K562 (cell line): ENCODE measurements around the gene HMG20B. TPM values are rescaled to one million over a fixed set of nuclear protein-coding genes. Genes with fewer than 3 reads are reported as not detected.

Experiments used
- BHLHE40 ChIP-seq: IDR thresholded peaks from 2 replicates; pipeline ENCODE4 v1.6.1; 2011; ENCODE audit warnings: low read length, improper control_type of control experiment
- CBX1 ChIP-seq: sonication (generic); IDR thresholded peaks from 2 replicates; pipeline ENCODE4 v1.6.1; 2016; ENCODE audit warnings: antibody characterized with exemption, low read depth, mild to moderate bottlenecking
- CHD1 ChIP-seq: fragments of 200-600 bp; sonication (generic); IDR thresholded peaks from one replicate; pipeline ENCODE4 v1.6.1; 2012; ENCODE audit warnings: mild to moderate bottlenecking, moderate library complexity, low read length, inconsistent platforms
- EWSR1 ChIP-seq: fragments of 450-650 bp; IDR thresholded peaks from 2 replicates; pipeline ENCODE4 v1.6.1; 2018; ENCODE audit warnings: borderline replicate concordance, mild to moderate bottlenecking, low read depth, moderate library complexity; ENCODE audit not compliant: partially characterized antibody
- GATA2 ChIP-seq: sonication (generic); formaldehyde crosslinking; IDR thresholded peaks from 2 replicates; pipeline ENCODE4 v1.4.0; 2020; ENCODE audit warnings: mild to moderate bottlenecking, missing genetic modification reagents
- MTA1 ChIP-seq: fragments of 450-650 bp; IDR thresholded peaks from 2 replicates; pipeline ENCODE4 v1.6.1; 2017; ENCODE audit warnings: borderline replicate concordance
- POLR2AphosphoS5 ChIP-seq: IDR thresholded peaks from 2 replicates; pipeline ENCODE4 v1.6.1; 2011; ENCODE audit warnings: mild to moderate bottlenecking, low read depth, low read length, moderate library complexity; ENCODE audit not compliant: control insufficient read depth, insufficient read depth
- PRMT5 ChIP-seq: sonication (generic); formaldehyde crosslinking; IDR thresholded peaks from 2 replicates; pipeline ENCODE4 v1.5.0; 2020; ENCODE audit warnings: missing genetic modification reagents
- RBBP5 ChIP-seq: fragments of 200-600 bp; sonication (generic); IDR thresholded peaks from 2 replicates; pipeline ENCODE4 v1.6.1; 2012; ENCODE audit warnings: borderline replicate concordance, mild to moderate bottlenecking, low read length, control low read depth, inconsistent platforms; ENCODE audit not compliant: insufficient read depth, poor library complexity, severe bottlenecking
- TCFL5 ChIP-seq: fragments of 250-450 bp; sonication (Bioruptor Pico); conservative IDR thresholded peaks from 2 replicates; pipeline ENCODE4 v1.6.1; 2021; ENCODE audit warnings: mild to moderate bottlenecking, moderate library complexity, matching md5 sums
- ZNF121 ChIP-seq: sonication (generic); formaldehyde crosslinking; conservative IDR thresholded peaks from 2 replicates; pipeline ENCODE4 v1.8.0; 2022; ENCODE audit warnings: missing genetic modification reagents
- ZNF3 ChIP-seq: fragments of 250-450 bp; sonication (Bioruptor Pico); IDR thresholded peaks from 2 replicates; pipeline ENCODE4 v1.5.0; 2021; ENCODE audit warnings: mild to moderate bottlenecking, moderate library complexity
- ZNF384 ChIP-seq: IDR thresholded peaks from 2 replicates; pipeline ENCODE4 v1.6.1; 2012; ENCODE audit warnings: low read depth, low read length, improper control_type of control experiment
- polyA plus RNA-seq, 8 experiments: library from polyadenylated mRNA; depleted of rRNA in 4 of 8; stranded (reverse) in 5 of 8; unstranded in 3 of 8; fragments of >200 nt; fragmentation: Nextera tagmentation in 2 of 8; fragmentation: Illumina TruSeq in 1 of 8; extraction: Ambion mirVana in 2 of 8; extraction: Trizol in 1 of 8; gene quantifications; 2 replicates each; pipeline versions ENCODE4 v1.2.1 to v1.2.3, GENCODE V29; 2011 to 2014; ENCODE audit warnings: inconsistent platforms in 1 of 8, missing spikeins in 1 of 8
- total RNA-seq, 7 experiments: library from RNA; depleted of rRNA in 6 of 7; stranded (reverse); fragments of >200 nt in 6 of 7; fragmentation: Illumina TruSeq in 2 of 7; extraction: Trizol in 2 of 7; gene quantifications; 2 replicates each; pipeline versions ENCODE4 v1.2.1 to v1.2.3, GENCODE V29; 2011 to 2021; ENCODE audit warnings: low replicate concordance in 1 of 7
- TF ChIP-seq, protein P1 (sequence below): fragments of 450-650 bp; formaldehyde crosslinking; IDR thresholded peaks from 2 replicates; pipeline ENCODE4 v1.4.0; 2022; ENCODE audit warnings: missing genetic modification characterization
- TF ChIP-seq, protein P2 (sequence below): sonication (generic); formaldehyde crosslinking; IDR thresholded peaks from 2 replicates; pipeline ENCODE4 v1.9.0; 2022; ENCODE audit warnings: mild to moderate bottlenecking, missing genetic modification reagents
- TF ChIP-seq, protein P3 (sequence below): sonication (generic); formaldehyde crosslinking; IDR thresholded peaks from 2 replicates; pipeline ENCODE4 v1.8.1; 2023; ENCODE audit warnings: mild to moderate bottlenecking, missing genetic modification reagents, moderate library complexity

HMG20B gene
- total and polyA plus RNA-seq, 9 of the 15 experiments (the other 6 are each of a cell fraction or from before 2014, with no cell fraction given) = 0.35 to 172 (median 38.6) TPM

DNA sequence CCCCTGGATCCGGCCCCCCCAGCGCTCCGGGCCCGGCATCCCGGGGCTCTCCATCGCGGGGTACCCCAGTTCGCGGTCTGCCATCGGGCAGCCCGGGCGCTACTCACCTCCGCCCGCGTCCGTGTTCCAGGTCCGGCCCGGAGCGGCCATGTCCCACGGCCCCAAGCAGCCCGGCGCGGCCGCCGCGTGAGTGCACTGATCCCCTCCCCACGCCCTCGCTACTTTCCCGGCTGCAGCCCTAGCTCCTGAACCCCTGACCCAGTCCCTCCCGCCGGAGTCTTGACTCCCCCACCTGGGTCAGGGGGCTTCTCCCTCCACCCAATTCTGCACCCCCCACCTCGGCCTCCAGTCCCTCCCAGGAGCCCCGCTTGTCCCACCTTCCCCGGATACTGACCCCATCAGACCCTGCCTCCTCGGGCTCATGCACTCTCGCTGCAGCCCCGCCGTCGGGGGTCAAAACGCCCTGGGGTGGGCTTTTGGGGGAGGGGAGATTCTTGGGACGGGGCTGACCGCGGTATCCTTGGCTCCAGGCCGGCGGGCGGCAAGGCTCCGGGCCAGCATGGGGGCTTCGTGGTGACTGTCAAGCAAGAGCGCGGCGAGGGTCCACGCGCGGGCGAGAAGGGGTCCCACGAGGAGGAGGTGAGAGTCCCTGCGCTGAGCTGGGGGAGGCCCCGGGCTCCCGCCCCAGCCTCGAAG lies 566 bp downstream of the HMG20B start (continued):
- TF ChIP-seq, protein P1, sequence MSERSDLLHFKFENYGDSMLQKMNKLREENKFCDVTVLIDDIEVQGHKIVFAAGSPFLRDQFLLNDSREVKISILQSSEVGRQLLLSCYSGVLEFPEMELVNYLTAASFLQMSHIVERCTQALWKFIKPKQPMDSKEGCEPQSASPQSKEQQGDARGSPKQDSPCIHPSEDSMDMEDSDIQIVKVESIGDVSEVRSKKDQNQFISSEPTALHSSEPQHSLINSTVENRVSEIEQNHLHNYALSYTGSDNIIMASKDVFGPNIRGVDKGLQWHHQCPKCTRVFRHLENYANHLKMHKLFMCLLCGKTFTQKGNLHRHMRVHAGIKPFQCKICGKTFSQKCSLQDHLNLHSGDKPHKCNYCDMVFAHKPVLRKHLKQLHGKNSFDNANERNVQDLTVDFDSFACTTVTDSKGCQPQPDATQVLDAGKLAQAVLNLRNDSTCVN = 0 out of 2 replicates have a peak, but pooled peaks have one; percentile 29
- TF ChIP-seq PRMT5 (CRISPR knock-in tag) (no peak), CBX1 (0 out of 2 replicates have a peak, but pooled peaks have one; percentile 8), ZNF384 (no peak), ZNF121 (CRISPR knock-in tag) (peak; percentile 61), POLR2AphosphoS5 (no peak), TCFL5 (CRISPR knock-in tag) (no peak), MTA1 (no peak), BHLHE40 (no peak), RBBP5 (peak; percentile 19), ZNF3 (no peak), CHD1 (peak; percentile 53), EWSR1 (no peak), GATA2 (CRISPR knock-in tag) (no peak)
- TF ChIP-seq, protein P2, sequence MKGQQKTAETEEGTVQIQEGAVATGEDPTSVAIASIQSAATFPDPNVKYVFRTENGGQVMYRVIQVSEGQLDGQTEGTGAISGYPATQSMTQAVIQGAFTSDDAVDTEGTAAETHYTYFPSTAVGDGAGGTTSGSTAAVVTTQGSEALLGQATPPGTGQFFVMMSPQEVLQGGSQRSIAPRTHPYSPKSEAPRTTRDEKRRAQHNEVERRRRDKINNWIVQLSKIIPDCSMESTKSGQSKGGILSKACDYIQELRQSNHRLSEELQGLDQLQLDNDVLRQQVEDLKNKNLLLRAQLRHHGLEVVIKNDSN (CRISPR knock-in tag) = no peak
- TF ChIP-seq, protein P3, sequence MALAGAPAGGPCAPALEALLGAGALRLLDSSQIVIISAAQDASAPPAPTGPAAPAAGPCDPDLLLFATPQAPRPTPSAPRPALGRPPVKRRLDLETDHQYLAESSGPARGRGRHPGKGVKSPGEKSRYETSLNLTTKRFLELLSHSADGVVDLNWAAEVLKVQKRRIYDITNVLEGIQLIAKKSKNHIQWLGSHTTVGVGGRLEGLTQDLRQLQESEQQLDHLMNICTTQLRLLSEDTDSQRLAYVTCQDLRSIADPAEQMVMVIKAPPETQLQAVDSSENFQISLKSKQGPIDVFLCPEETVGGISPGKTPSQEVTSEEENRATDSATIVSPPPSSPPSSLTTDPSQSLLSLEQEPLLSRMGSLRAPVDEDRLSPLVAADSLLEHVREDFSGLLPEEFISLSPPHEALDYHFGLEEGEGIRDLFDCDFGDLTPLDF (CRISPR knock-in tag) = no peak
